ENCODE results near the gene BCL2. TPM values are rescaled to one million over a fixed set of nuclear protein-coding genes. Genes with fewer than 3 reads are reported as not detected.
A peak's percentile ranks its signal among the peaks of the same experiment; 100 is the strongest.

Gene BCL2
- total RNA-seq, 2 experiments from 2014 or later, result 1.4 to 2.5 TPM

DNA sequence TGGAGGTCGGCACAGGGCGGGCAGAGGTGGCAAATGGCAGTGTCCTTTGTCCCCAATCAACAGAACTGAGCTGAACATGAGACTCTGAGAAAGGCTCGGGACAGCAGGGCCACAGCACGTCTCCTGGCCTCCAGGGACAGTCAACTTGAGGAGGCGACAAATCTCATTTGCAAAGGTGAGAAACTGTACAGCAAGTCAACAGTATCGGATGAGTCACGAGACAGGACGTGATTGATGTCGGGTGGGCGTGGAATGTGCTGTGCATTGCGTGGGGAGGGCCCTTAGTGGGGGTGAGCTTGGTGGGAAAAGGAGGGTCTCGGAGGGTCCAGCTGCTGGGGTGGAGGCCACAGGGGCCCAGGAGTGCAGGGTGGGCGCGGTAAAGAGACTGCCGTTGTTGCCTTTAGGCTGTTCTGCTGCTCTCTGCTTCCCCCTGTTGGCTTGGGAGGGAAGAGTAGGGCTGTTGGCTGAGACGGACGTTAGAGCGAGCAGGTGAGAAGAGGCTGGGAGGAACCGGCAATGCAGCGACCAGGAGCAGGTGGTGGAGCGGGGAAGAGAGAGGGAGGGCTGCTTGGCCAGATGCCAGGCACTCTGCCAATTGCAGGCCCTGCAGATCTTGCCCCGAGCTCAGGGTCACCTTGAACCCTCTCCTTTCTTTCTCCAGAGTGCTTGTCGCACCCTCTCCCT lies 164.3 kb downstream of the BCL2 start:
- peak overlapping the region; percentile 41 for H3K4me3 ChIP-seq (ENCODE audit: low read depth, low read length, poor library complexity, severe bottlenecking)
- DNase-seq (ENCODE audit: low spot score), result peak; percentile 79
- no peaks in the 10 kb centered on the region for H4K20me1 ChIP-seq (ENCODE audit: insufficient read depth, low read length)
- H3K79me2 ChIP-seq (ENCODE audit: insufficient read depth, low read depth, low read length), result no peaks in the 10 kb centered on the region
- H3K9me3 ChIP-seq (ENCODE audit: low read length), result no peaks in the 10 kb centered on the region
- ChIA-PET CTCF (ENCODE audit: unreplicated experiment) (interaction anchor here (0.7 kb wide), 1 partner anchor 18 kb away, joined by 3 read pairs; no protein-coding TSS in a partner anchor), POLR2A (interaction anchor here (0.6 to 2.7 kb wide), 2 partner anchors 14 to 21 kb away, joined by 3 to 8 read pairs; no protein-coding TSS in a partner anchor)
- no peak for TF ChIP-seq EZH2phosphoT487 (IDR thresholded peaks at IDR 0.05; ENCODE audit: borderline replicate concordance, low read depth, low read length)
- TF ChIP-seq, protein P1, sequence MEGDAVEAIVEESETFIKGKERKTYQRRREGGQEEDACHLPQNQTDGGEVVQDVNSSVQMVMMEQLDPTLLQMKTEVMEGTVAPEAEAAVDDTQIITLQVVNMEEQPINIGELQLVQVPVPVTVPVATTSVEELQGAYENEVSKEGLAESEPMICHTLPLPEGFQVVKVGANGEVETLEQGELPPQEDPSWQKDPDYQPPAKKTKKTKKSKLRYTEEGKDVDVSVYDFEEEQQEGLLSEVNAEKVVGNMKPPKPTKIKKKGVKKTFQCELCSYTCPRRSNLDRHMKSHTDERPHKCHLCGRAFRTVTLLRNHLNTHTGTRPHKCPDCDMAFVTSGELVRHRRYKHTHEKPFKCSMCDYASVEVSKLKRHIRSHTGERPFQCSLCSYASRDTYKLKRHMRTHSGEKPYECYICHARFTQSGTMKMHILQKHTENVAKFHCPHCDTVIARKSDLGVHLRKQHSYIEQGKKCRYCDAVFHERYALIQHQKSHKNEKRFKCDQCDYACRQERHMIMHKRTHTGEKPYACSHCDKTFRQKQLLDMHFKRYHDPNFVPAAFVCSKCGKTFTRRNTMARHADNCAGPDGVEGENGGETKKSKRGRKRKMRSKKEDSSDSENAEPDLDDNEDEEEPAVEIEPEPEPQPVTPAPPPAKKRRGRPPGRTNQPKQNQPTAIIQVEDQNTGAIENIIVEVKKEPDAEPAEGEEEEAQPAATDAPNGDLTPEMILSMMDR (conservative IDR thresholded peaks at IDR 0.05; ENCODE audit: low read length), result peak; percentile 77
- H3K4me2 ChIP-seq (ENCODE audit: low read length), result peak overlapping the region; percentile 90
- BruUV-seq (replicated peaks), result no TSS peak
- H3K4me1 ChIP-seq (ENCODE audit: insufficient read depth, low read length, poor library complexity, severe bottlenecking), result peaks cover 55% of the 10 kb centered on the region
- H3K36me3 ChIP-seq (ENCODE audit: insufficient read depth, low read length), result no peaks in the 10 kb centered on the region
- intact Hi-C loops (cut with micrococcal nuclease; ENCODE audit: unreplicated experiment), result loop anchor here (1.0 to 5.0 kb wide), 3 partner anchors 15 to 52 kb away; no protein-coding TSS in a partner anchor
- H3K9me2 ChIP-seq (ENCODE audit: insufficient read depth, low read length), result no peaks in the 10 kb centered on the region
- peak overlapping the region; percentile 75 for H2AFZ ChIP-seq (ENCODE audit: low read length)
- no peak overlapping the region for H3K27ac ChIP-seq (ENCODE audit: low read depth, low read length, poor library complexity, severe bottlenecking)

DNA sequence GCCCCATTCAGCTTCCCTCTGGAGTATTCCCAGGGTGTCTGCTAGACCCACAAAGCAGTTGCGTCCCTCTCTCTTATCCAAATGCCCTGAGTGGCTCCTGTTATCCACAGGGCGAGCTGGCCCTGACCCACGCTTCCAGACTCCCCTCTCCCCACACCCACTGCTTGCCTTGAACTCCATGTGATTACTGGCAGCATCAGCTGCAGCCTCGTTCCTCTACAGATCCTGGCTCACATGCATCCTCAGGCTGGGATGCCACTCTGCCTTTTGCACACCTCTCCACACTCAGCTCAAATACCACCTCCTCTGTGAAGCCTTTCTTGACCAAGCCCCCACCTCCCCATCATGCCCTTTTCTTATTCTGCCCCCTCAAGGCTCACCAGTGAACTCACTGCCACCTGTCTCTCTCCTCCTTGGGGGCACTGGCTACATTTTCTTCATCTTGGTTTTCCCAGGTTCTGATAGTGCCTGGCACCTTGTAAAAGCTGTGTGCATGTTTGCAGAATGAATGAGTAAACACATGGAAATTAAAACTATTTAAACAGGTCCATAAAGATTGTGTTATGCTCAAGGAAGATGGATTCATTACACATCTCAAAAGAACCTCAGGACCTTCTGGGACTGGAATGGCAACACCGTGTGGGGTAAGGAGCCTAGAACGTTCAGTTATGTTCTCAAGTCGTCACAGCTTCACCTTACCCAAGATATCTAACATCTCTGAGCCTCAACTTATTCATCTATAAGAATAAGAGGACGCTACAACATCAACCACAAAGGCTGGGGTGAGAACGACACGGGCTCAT lies 165.0 kb downstream of the BCL2 start:
- peaks cover 47% of the 10 kb centered on the region for H3K4me1 ChIP-seq (ENCODE audit: insufficient read depth, low read length, poor library complexity, severe bottlenecking)
- no peak overlapping the region for H3K27ac ChIP-seq (ENCODE audit: low read depth, low read length, poor library complexity, severe bottlenecking)
- DNase-seq (ENCODE audit: low spot score), result no peak
- ChIA-PET POLR2A (interaction anchor here (2.7 to 3.5 kb wide), 2 partner anchors 13 to 15 kb away, joined by 8 to 13 read pairs; no protein-coding TSS in a partner anchor), CTCF (ENCODE audit: unreplicated experiment) (interaction anchor here (0.7 kb wide), 1 partner anchor 18 kb away, joined by 3 read pairs; no protein-coding TSS in a partner anchor)
- no peaks in the 10 kb centered on the region for H3K36me3 ChIP-seq (ENCODE audit: insufficient read depth, low read length)
- no peaks in the 10 kb centered on the region for H4K20me1 ChIP-seq (ENCODE audit: insufficient read depth, low read length)
- no peak for TF ChIP-seq EZH2phosphoT487 (IDR thresholded peaks at IDR 0.05; ENCODE audit: borderline replicate concordance, low read depth, low read length)
- TF ChIP-seq, protein P1 (conservative IDR thresholded peaks at IDR 0.05; ENCODE audit: low read length), result no peak
- intact Hi-C loops (cut with micrococcal nuclease; ENCODE audit: unreplicated experiment), result loop anchor here (1.0 to 5.0 kb wide), 3 partner anchors 14 to 53 kb away; no protein-coding TSS in a partner anchor
- no peaks in the 10 kb centered on the region for H3K9me2 ChIP-seq (ENCODE audit: insufficient read depth, low read length)
- no peak overlapping the region for H3K4me3 ChIP-seq (ENCODE audit: low read depth, low read length, poor library complexity, severe bottlenecking)
- no peaks in the 10 kb centered on the region for H3K9me3 ChIP-seq (ENCODE audit: low read length)
- peak overlapping the region; percentile 90; the same call in 1 of the 2 replicates for H3K4me2 ChIP-seq (ENCODE audit: low read length)
- H3K79me2 ChIP-seq (ENCODE audit: insufficient read depth, low read depth, low read length), result no peaks in the 10 kb centered on the region
- BruUV-seq (replicated peaks), result no TSS peak
- H2AFZ ChIP-seq (ENCODE audit: low read length), result peak overlapping the region; percentile 75; the same call in 1 of the 2 replicates
